Osteoblast (primary cell): ENCODE results near the gene DNAI1. TPM values are rescaled to one million over a fixed set of nuclear protein-coding genes. Genes with fewer than 3 reads are reported as not detected.
A peak's percentile ranks its signal among the peaks of the same experiment; 100 is the strongest.

ENCODE experiments used
- DNase-seq: peaks from one replicate; pipeline ENCODE4 v3.0.0; 2011; ENCODE audit warnings: low spot score, mixed read lengths; ENCODE audit not compliant: insufficient read length; ENCODE audit errors: missing footprints
- H2AFZ ChIP-seq: 2 replicates; pipeline ENCODE4 v1.6.0; 2011; ENCODE audit warnings: mild to moderate bottlenecking, low read length
- H3K27ac ChIP-seq: 2 replicates; pipeline ENCODE4 v1.5.1; 2011; ENCODE audit warnings: mild to moderate bottlenecking, low read depth, low read length, moderate library complexity
- H3K27me3 ChIP-seq: 2 replicates; pipeline ENCODE4 v1.6.0; 2012; ENCODE audit warnings: mild to moderate bottlenecking, control low read depth, inconsistent platforms, low read length, moderate library complexity; ENCODE audit not compliant: insufficient read depth
- H3K36me3 ChIP-seq: 2 replicates; pipeline ENCODE4 v1.5.1; 2011; ENCODE audit warnings: mild to moderate bottlenecking, low read length, control low read depth, moderate library complexity; ENCODE audit not compliant: insufficient read depth
- H3K4me1 ChIP-seq: 2 replicates; pipeline ENCODE4 v1.5.1; 2011; ENCODE audit warnings: mild to moderate bottlenecking, low read length, control low read depth, moderate library complexity; ENCODE audit not compliant: insufficient read depth
- H3K4me2 ChIP-seq: 2 replicates; pipeline ENCODE4 v1.6.0; 2011; ENCODE audit warnings: mild to moderate bottlenecking, low read length; ENCODE audit not compliant: insufficient read depth
- H3K4me3 ChIP-seq: fragments of 200-600 bp; sonication (generic); 3 replicates; pipeline ENCODE4 v1.5.1; 2012; ENCODE audit warnings: mild to moderate bottlenecking, low read length, inconsistent platforms; ENCODE audit not compliant: insufficient read depth
- H3K79me2 ChIP-seq: 2 replicates; pipeline ENCODE4 v1.6.0; 2012; ENCODE audit warnings: mild to moderate bottlenecking, low read length, control low read depth, inconsistent platforms; ENCODE audit not compliant: insufficient read depth
- H3K9me3 ChIP-seq: 2 replicates; pipeline ENCODE4 v1.5.1; 2011; ENCODE audit warnings: low read depth, low read length, control low read depth
- H4K20me1 ChIP-seq: 2 replicates; pipeline ENCODE4 v1.6.0; 2012; ENCODE audit warnings: mild to moderate bottlenecking, low read length, control low read depth; ENCODE audit not compliant: insufficient read depth
- total RNA-seq: library from RNA; depleted of rRNA; stranded (reverse); fragments of >200 nt; gene quantifications from 2 replicates; pipeline ENCODE4 v1.2.3, GENCODE V29; 2012
- TF ChIP-seq, protein P1 (sequence below): IDR thresholded peaks from 2 replicates; pipeline ENCODE4 v1.5.1; 2011; ENCODE audit warnings: mild to moderate bottlenecking, low read depth, low read length, moderate library complexity; ENCODE audit errors: extremely low read depth

DNAI1 gene
- total RNA-seq, 1 donor, result 47.4 TPM

DNA sequence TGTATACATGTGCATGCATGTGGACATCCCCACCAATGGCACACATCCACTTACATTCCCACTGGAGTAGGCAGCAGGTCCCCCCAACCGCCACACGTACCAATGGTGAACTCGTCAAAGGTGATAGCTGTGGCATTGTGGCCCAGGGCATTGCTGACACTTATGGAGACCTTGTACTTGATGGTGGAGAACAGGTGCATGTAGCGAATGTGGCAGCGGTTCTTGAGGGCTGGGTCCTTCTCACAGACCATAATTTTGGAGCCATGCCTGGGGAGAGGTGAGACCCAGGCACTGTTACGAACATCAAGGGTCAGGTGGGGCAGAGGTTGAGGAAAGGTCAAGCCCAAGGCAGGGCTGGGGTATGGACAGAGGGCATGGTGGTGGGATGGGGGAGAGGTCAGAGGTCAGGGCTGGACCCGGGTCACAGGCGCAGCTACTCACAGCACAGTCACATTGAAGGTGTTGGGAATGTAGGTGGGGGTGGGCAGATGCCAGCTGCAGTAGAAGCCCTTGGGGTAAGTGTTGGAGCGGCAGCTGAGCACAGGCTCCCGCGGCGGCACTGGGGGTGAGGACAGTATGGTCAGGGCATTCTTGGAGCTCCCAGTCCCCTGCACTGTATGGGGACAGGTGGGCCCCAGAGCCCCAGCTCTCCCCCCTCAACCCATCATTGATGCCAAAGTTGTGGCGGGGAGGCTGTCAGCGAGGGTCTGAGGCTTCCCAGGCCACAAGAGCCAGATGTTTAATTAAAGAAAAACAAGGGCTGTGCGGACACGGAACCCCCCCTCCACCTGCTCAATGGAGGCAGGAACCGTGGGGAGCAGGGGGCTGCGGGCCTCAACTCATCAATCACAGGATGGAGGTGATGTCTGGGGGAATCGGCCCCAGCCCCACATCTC is 99.1 kb downstream of the DNAI1 start:
- Histone ChIP-seq H4K20me1 (no peaks in the 10 kb centered on the region), H3K4me2 (no peak overlapping the region), H3K4me1 (no peaks in the 10 kb centered on the region), H3K79me2 (no peaks in the 10 kb centered on the region), H3K27me3 (peaks cover 10% of the 10 kb centered on the region), H3K4me3 (no peak overlapping the region), H3K36me3 (no peaks in the 10 kb centered on the region), H2AFZ (no peak overlapping the region), H3K27ac (no peak overlapping the region), H3K9me3 (no peaks in the 10 kb centered on the region)
- DNase-seq, result peak; percentile 58
- TF ChIP-seq, protein P1, sequence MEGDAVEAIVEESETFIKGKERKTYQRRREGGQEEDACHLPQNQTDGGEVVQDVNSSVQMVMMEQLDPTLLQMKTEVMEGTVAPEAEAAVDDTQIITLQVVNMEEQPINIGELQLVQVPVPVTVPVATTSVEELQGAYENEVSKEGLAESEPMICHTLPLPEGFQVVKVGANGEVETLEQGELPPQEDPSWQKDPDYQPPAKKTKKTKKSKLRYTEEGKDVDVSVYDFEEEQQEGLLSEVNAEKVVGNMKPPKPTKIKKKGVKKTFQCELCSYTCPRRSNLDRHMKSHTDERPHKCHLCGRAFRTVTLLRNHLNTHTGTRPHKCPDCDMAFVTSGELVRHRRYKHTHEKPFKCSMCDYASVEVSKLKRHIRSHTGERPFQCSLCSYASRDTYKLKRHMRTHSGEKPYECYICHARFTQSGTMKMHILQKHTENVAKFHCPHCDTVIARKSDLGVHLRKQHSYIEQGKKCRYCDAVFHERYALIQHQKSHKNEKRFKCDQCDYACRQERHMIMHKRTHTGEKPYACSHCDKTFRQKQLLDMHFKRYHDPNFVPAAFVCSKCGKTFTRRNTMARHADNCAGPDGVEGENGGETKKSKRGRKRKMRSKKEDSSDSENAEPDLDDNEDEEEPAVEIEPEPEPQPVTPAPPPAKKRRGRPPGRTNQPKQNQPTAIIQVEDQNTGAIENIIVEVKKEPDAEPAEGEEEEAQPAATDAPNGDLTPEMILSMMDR, result no peak

DNA sequence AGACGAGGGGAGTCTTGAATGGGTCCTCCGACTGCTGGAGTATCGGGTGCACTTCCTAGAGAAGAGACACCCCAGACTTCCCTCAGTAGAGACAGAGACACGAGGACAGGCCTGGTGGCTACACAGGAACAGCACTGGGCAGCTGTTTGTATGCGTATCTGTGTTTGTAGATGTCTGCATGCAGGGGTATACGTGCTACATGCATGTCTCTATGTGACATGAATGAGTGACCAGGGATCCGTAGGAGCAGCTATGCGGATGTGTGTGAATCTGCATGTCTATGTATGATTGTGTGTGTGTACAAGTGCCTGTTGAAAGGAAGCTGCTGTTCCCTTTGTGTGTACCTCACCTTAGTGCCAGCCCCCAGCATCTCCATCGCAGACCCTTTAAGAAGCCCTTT is 99.8 kb downstream of the DNAI1 start:
- Histone ChIP-seq H3K79me2 (no peaks in the 10 kb centered on the region), H3K36me3 (no peaks in the 10 kb centered on the region), H2AFZ (no peak overlapping the region), H3K27ac (no peak overlapping the region), H3K4me3 (no peak overlapping the region), H3K9me3 (no peaks in the 10 kb centered on the region), H3K4me2 (no peak overlapping the region), H3K27me3 (peaks cover 9% of the 10 kb centered on the region), H4K20me1 (no peaks in the 10 kb centered on the region), H3K4me1 (no peaks in the 10 kb centered on the region)
- TF ChIP-seq, protein P1, result no peak
- DNase-seq, result peak; percentile 79

DNA sequence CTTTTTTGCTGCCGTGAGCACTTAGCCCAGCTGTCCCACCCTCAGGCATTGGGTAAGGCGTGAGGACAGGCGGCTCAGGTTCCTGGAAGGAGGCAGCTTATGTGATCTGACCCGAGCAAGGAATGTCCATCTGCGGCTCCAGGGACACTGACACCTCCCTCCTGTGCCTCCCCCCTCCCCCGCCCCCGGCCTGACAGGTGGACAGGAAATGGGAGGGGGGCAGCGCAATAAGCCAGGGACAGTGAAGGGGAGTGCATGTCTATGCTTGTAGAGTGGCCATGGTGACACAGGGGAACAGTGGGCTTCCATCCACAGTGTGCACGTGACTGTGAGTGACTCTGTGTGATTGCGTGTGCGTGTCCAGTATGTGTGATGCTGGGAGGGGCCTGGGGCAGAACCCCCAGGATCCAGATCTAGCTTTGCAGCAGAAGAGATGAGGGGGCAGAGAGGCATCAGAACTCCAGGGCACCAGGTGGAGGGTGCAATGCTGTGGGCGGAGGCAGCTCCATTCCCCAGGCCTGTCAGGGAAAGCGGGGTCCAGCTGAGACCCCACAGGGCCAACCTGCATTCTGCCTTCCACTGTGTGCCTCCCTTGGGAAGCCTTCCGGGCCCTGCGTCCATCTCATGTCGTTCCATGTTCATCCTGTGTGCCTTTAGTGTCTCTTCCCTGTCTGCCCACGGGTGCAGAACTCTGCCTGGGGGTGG is 100.5 kb downstream of the DNAI1 start:
- TF ChIP-seq, protein P1, result no peak
- Histone ChIP-seq H3K4me2 (no peak overlapping the region), H3K79me2 (no peaks in the 10 kb centered on the region), H3K4me1 (no peaks in the 10 kb centered on the region), H3K9me3 (no peaks in the 10 kb centered on the region), H3K36me3 (no peaks in the 10 kb centered on the region), H4K20me1 (no peaks in the 10 kb centered on the region), H3K4me3 (no peak overlapping the region), H2AFZ (no peak overlapping the region), H3K27ac (no peak overlapping the region), H3K27me3 (peaks cover 5% of the 10 kb centered on the region)
- no peak for DNase-seq
